HCT116 (cell line): ENCODE measurements around the gene LRRIQ4. TPM values are rescaled to one million over a fixed set of nuclear protein-coding genes. Genes with fewer than 3 reads are reported as not detected.

Experiments
- ATAC-seq: fragments of 200-7000 bp; cut with Tn5 transposase; 2 replicates; pipeline ENCODE4 v1.9.1; 2020; ENCODE audit warnings: mild to moderate bottlenecking, moderate library complexity
- BruUV-seq: library from RNA; stranded (reverse); fragments of 400-500 nt; replicated peaks from 2 replicates; lab custom pipeline; 2021; lab: Mats Ljungman, UMichigan
- CTCF ChIA-PET: fragments of 300-600 bp; sonication (Branson Sonifier 250); formaldehyde crosslinking; loops from one replicate; lab custom pipeline; 2021; ENCODE audit warnings: antibody characterized with exemption; lab: Charles Lee
- POLR2A ChIA-PET: fragments of 300-600, 350-600 bp; sonication (Branson Sonifier 250); formaldehyde crosslinking; loops from one replicate; lab custom pipeline; 2021; ENCODE audit warnings: antibody characterized with exemption; lab: Charles Lee
- RAD21 ChIA-PET, 2 experiments: fragments of 300-600 bp; sonication (Branson Sonifier 250); formaldehyde crosslinking; loops; one replicate each; lab custom pipeline; 2023; ENCODE audit warnings: low total read pairs in 2 of 2; ENCODE audit not compliant: uncharacterized antibody in 2 of 2, unreplicated experiment in 2 of 2, low non-redundant PET in 1 of 2; lab: Charles Lee
- DNase-seq: peaks from one replicate; pipeline ENCODE4 v3.0.0-alpha.2; 2010; ENCODE audit warnings: low read depth, low spot score
- H2AFZ ChIP-seq: fragments of 200-600 bp; shearing (Covaris generic), sonication (generic); 2 replicates; pipeline ENCODE4 v1.6.1; 2017; ENCODE audit warnings: low read depth, mixed run types, mixed read lengths, antibody characterized with exemption, low read length; ENCODE audit not compliant: poor library complexity, severe bottlenecking
- H3K27ac ChIP-seq: 2 replicates; pipeline ENCODE4 v1.5.1; 2012; ENCODE audit warnings: low read depth, low read length
- H3K27me3 ChIP-seq: fragments of 200-600 bp; sonication (generic); 2 replicates; pipeline ENCODE4 v1.6.1; 2016; ENCODE audit warnings: mixed run types, low read length, mixed read lengths; ENCODE audit not compliant: insufficient read depth
- H3K36me3 ChIP-seq, 2 experiments: fragments of 200-500 bp in 1 of 2; fragments of 200-600 bp in 1 of 2; sonication (Bioruptor generic) in 1 of 2; sonication (generic) in 1 of 2; 2 replicates each; pipeline versions ENCODE4 v1.5.1 to v1.6.1; 2014 to 2016; ENCODE audit warnings: low read length in 2 of 2, inconsistent platforms in 1 of 2, mixed read lengths in 1 of 2, mixed run types in 1 of 2; ENCODE audit not compliant: insufficient read depth in 2 of 2, control insufficient read depth in 1 of 2
- H3K4me1 ChIP-seq, 2 experiments: fragments of 200-600 bp in 1 of 2; sonication (generic) in 1 of 2; 2 replicates each; pipeline versions ENCODE4 v1.5.1 to v1.6.1; 2012 to 2017; ENCODE audit warnings: low read length in 2 of 2, inconsistent platforms in 1 of 2, mild to moderate bottlenecking in 1 of 2, mixed read lengths in 1 of 2, mixed run types in 1 of 2, moderate library complexity in 1 of 2; ENCODE audit not compliant: insufficient read depth in 2 of 2, control insufficient read depth in 1 of 2
- H3K4me2 ChIP-seq: fragments of 200-600 bp; sonication (generic); 2 replicates; pipeline ENCODE4 v1.6.1; 2017; ENCODE audit warnings: mixed run types, low read length, mixed read lengths
- H3K4me3 ChIP-seq, 2 experiments: fragments of 200-600 bp in 1 of 2; sonication (generic) in 1 of 2; replicated peaks in 1 of 2; 2 replicates each; pipeline ENCODE4 v1.5.1; 2011 to 2016; ENCODE audit warnings: low read length in 2 of 2, control low read depth in 1 of 2, low read depth in 1 of 2, mild to moderate bottlenecking in 1 of 2, mixed read lengths in 1 of 2, mixed run types in 1 of 2
- H3K79me2 ChIP-seq: fragments of 200-600 bp; sonication (generic); 2 replicates; pipeline ENCODE4 v1.6.1; 2017; ENCODE audit warnings: mild to moderate bottlenecking, mixed run types, low read length, moderate library complexity, mixed read lengths; ENCODE audit not compliant: insufficient read depth
- H3K9ac ChIP-seq: fragments of 200-600 bp; sonication (generic); 2 replicates; pipeline ENCODE4 v1.6.1; 2016; ENCODE audit warnings: low read length, mixed read lengths
- H3K9me2 ChIP-seq: fragments of 200-600 bp; sonication (generic), shearing (Covaris generic); 2 replicates; pipeline ENCODE4 v1.6.1; 2017; ENCODE audit warnings: mixed run types, mild to moderate bottlenecking, moderate library complexity; ENCODE audit not compliant: insufficient read depth
- H3K9me3 ChIP-seq, 2 experiments: fragments of 200-500 bp in 1 of 2; fragments of 200-600 bp in 1 of 2; sonication (Bioruptor generic) in 1 of 2; sonication (generic) in 1 of 2; 2 replicates each; pipeline ENCODE4 v1.6.1; 2014 to 2017; ENCODE audit warnings: low read length in 2 of 2, mixed read lengths in 2 of 2, inconsistent platforms in 1 of 2, low read depth in 1 of 2, mild to moderate bottlenecking in 1 of 2, mixed run types in 1 of 2, moderate library complexity in 1 of 2; ENCODE audit not compliant: control insufficient read depth in 1 of 2, insufficient read depth in 1 of 2
- H4K20me1 ChIP-seq: fragments of 200-600 bp; sonication (generic), shearing (Covaris generic); 2 replicates; pipeline ENCODE4 v1.6.1; 2017; ENCODE audit warnings: mixed run types, mild to moderate bottlenecking, moderate library complexity; ENCODE audit not compliant: insufficient read depth
- CEBPB ChIP-seq: IDR thresholded peaks from 2 replicates; pipeline ENCODE4 v1.6.1; 2012; ENCODE audit warnings: low read depth
- ELF1 ChIP-seq: IDR thresholded peaks from 2 replicates; pipeline ENCODE4 v1.6.1; 2012; ENCODE audit warnings: low read depth, borderline replicate concordance
- EZH2 ChIP-seq: fragments of 200-600 bp; sonication (generic); IDR thresholded peaks from 2 replicates; pipeline ENCODE4 v1.6.1; 2017; ENCODE audit warnings: antibody characterized with exemption, mixed run types
- FOSL1 ChIP-seq: IDR thresholded peaks from 2 replicates; pipeline ENCODE4 v1.6.1; 2012; ENCODE audit warnings: low read depth
- JUND ChIP-seq: IDR thresholded peaks from 2 replicates; pipeline ENCODE4 v1.6.1; 2012
- POLR2A ChIP-seq: IDR thresholded peaks from 2 replicates; pipeline ENCODE4 v1.7.0; 2011; ENCODE audit warnings: borderline replicate concordance; ENCODE audit not compliant: insufficient read depth, insufficient read length; ENCODE audit errors: extremely low read depth
- POLR2AphosphoS5 ChIP-seq: IDR thresholded peaks from 2 replicates; pipeline ENCODE4 v1.6.1; 2011; ENCODE audit warnings: mild to moderate bottlenecking, low read depth, low read length, moderate library complexity
- SIN3A ChIP-seq: IDR thresholded peaks from 2 replicates; pipeline ENCODE4 v1.6.1; 2012; ENCODE audit warnings: low read depth
- SP1 ChIP-seq: IDR thresholded peaks from 2 replicates; pipeline ENCODE4 v1.6.1; 2012; ENCODE audit warnings: low read depth
- SRF ChIP-seq: IDR thresholded peaks from 2 replicates; pipeline ENCODE4 v1.6.1; 2012; ENCODE audit warnings: low read depth
- TCF7L2 ChIP-seq: IDR thresholded peaks from 2 replicates; pipeline ENCODE4 v1.7.0; 2011; ENCODE audit warnings: borderline replicate concordance, inconsistent platforms; ENCODE audit not compliant: insufficient read depth, insufficient read length; ENCODE audit errors: extremely low read depth
- YY1 ChIP-seq: IDR thresholded peaks from 2 replicates; pipeline ENCODE4 v1.6.1; 2011; ENCODE audit warnings: low read length, low read depth, moderate library complexity, mild to moderate bottlenecking; ENCODE audit not compliant: insufficient replicate concordance; ENCODE audit errors: extremely low read depth
- ZFX ChIP-seq: fragments of 450-650 bp; IDR thresholded peaks from 2 replicates; pipeline ENCODE4 v1.6.1; 2017
- intact Hi-C: fragments of 100-400 bp; cut with micrococcal nuclease; formaldehyde crosslinking; loops from 2 replicates; pipeline ENCODE4 v1.10.0; 2022
- total RNA-seq: library from RNA; stranded (reverse); gene quantifications from one replicate; pipeline ENCODE4 v1.2.1, GENCODE V29; 2021; ENCODE audit not compliant: unreplicated experiment
- TF ChIP-seq, protein P1 (sequence below): IDR thresholded peaks from 2 replicates; pipeline ENCODE4 v1.6.1; 2012

Gene LRRIQ4
- total RNA-seq, 1 experiment from 2014 or later: not detected

DNA sequence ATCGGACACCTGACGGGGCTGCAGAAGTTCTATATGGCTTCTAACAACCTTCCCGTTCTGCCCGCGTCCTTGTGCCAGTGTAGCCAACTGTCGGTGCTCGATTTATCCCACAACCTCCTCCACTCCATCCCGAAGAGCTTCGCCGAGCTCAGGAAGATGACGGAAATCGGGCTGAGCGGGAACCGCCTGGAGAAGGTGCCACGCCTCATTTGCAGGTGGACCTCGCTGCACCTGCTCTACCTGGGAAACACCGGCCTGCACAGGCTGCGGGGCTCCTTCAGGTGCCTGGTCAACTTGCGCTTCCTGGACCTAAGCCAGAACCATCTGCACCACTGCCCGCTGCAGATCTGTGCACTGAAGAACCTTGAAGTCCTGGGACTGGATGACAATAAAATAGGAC is 9.9 kb downstream of the LRRIQ4 start:
- Histone ChIP-seq H3K4me2 (no peak overlapping the region), H3K27ac (no peak overlapping the region), H3K9me3 (no peaks in the 10 kb centered on the region), H3K36me3 (no peaks in the 10 kb centered on the region), H3K9me2 (no peaks in the 10 kb centered on the region), H3K9ac (no peak overlapping the region), H3K79me2 (no peaks in the 10 kb centered on the region), H4K20me1 (no peaks in the 10 kb centered on the region), H3K4me1 (no peaks in the 10 kb centered on the region), H2AFZ (no peak overlapping the region), H3K27me3 (no peaks in the 10 kb centered on the region), H3K4me3 (no peak overlapping the region)
- ChIA-PET CTCF (no interaction called here), RAD21 (no interaction called here), POLR2A (no interaction called here)
- no peak for DNase-seq
- no peak for TF ChIP-seq POLR2A
- no peak for TF ChIP-seq SIN3A
- no peak for TF ChIP-seq ZFX
- TF ChIP-seq POLR2AphosphoS5: no peak
- TF ChIP-seq CEBPB: no peak
- TF ChIP-seq JUND: no peak
- TF ChIP-seq EZH2: no peak
- no peak for TF ChIP-seq SRF
- no peak for TF ChIP-seq TCF7L2
- TF ChIP-seq SP1: no peak
- TF ChIP-seq YY1: no peak
- no peak for ATAC-seq
- no TSS peak for BruUV-seq
- intact Hi-C loops: no loop called here

GRCh38 chr3:169822983-169823382 is 10.3 kb downstream of the LRRIQ4 start:
- POLR2A ChIA-PET: no interaction called here
- H3K4me1 ChIP-seq: no peaks in the 10 kb centered on the region
- H3K9me2 ChIP-seq: no peaks in the 10 kb centered on the region
- no peak overlapping the region for H2AFZ ChIP-seq
- no peaks in the 10 kb centered on the region for H3K9me3 ChIP-seq
- H3K27ac ChIP-seq: no peak overlapping the region
- H3K27me3 ChIP-seq: no peaks in the 10 kb centered on the region
- H3K4me3 ChIP-seq: no peak overlapping the region
- RAD21 ChIA-PET: no interaction called here
- no peaks in the 10 kb centered on the region for H4K20me1 ChIP-seq
- H3K36me3 ChIP-seq: no peaks in the 10 kb centered on the region
- intact Hi-C loops: no loop called here
- TF ChIP-seq, protein P1, sequence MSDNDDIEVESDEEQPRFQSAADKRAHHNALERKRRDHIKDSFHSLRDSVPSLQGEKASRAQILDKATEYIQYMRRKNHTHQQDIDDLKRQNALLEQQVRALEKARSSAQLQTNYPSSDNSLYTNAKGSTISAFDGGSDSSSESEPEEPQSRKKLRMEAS: no peak
- TF ChIP-seq ELF1 (no peak), TCF7L2 (no peak), JUND (no peak), FOSL1 (no peak), SIN3A (no peak)
- TF ChIP-seq, all 23 proteins: peak for 0
- CTCF ChIA-PET: no interaction called here
- ATAC-seq (no peak), DNase-seq (no peak)
- H3K4me2 ChIP-seq: no peak overlapping the region
- BruUV-seq: no TSS peak
- no peak overlapping the region for H3K9ac ChIP-seq
- no peaks in the 10 kb centered on the region for H3K79me2 ChIP-seq
